ENCODE results near the gene NME3. TPM values are rescaled to one million over a fixed set of nuclear protein-coding genes. Genes with fewer than 3 reads are reported as not detected.

The NME3 gene
- total and polyA plus RNA-seq, 9 of the 15 experiments (the other 6 are each of a cell fraction or from before 2014, with no cell fraction given), result 0.68 to 76.3 (median 11.5) TPM

DNA sequence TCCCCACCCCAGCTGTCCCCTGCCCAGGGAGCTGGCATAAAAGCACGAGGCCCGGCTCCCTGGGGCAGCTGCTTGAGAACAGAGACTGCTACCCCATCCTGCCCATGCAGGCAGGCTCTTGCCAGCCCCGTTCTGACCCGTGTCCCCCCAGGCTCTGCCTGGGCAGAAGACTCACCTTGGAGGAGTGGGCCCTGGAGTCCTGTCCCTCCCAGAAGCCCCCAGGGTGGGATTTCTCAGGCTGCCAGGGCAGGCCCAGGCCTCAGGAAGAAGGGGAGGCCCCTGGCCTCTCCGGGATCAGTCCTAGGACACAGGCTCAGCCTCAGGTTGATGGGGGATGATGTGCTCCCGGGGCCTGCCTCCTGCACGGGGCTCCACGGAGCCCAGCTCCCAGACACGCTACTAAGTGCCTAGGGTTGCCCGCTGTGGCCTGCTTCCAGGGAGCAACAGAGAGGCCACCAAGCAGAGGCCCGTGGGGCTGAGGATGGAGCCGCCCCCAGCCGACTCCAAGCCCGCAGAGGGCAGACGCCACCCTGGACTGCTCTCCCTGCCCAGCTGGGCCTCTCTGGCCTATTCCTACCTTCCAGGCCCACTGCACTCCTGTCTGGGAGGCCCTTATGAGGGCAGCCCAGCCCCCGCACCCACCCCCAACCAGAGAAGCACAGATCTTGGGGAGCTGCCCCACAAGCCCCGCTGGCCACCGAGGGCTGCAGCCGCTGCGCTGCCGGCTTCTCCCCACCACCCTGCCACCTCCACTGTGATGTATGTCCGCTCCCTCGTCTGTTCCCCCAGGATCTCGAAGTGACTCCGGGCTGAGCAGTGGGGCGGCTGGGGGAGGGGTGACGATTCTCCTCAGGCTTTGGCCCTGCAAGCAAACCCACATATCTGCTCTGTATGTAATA, 1.7 kb downstream of the NME3 start (continued):
- TF ChIP-seq POLR2A (conservative IDR thresholded peaks at IDR 0.05) (peak; percentile 53), ZBED1 (IDR thresholded peaks at IDR 0.05) (no peak), ZBTB9 (CRISPR knock-in tag; IDR thresholded peaks at IDR 0.05) (0 out of 2 replicates have a peak, but pooled peaks have one; percentile 26), POLR2G (IDR thresholded peaks at IDR 0.05; ENCODE audit: low read depth, low read length) (peak; percentile 22; the same call in 1 of the 2 replicates), FIP1L1 (IDR thresholded peaks at IDR 0.05; ENCODE audit: low read depth, low read length, poor library complexity, severe bottlenecking) (peak; percentile 50), ZNF318 (IDR thresholded peaks at IDR 0.05; ENCODE audit: borderline replicate concordance in 1 of 2, low read depth in 1 of 2) (no peak), ARID4B (CRISPR knock-in tag; IDR thresholded peaks at IDR 0.05) (0 out of 2 replicates have a peak, but pooled peaks have one; percentile 6), CAMTA2 (CRISPR knock-in tag; conservative IDR thresholded peaks at IDR 0.05) (no peak)
